ENCODE data around the gene SLC25A12. TPM values are rescaled to one million over a fixed set of nuclear protein-coding genes. Genes with fewer than 3 reads are reported as not detected.

The SLC25A12 gene
- total and polyA plus RNA-seq, 7 donors = 12.0 to 77.8 (median 53.5) TPM

DNA sequence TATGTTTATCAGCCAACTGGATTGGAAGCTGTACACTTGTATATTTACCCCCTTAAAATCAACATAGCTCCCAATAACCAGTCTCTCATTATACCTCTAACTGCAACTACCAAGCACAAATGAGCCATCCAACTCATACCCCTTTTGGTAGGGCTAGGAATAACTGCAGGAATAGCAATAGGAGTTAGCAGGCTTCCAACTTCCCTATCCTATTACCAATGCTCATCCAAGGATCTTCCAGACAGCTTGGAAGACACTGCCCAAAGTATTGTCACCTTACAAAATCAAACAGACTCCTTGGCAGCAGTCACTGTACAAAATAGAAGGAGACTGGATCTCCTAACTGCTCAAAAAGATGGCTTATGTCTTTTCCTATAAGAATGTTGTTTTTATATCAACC lies 61.6 kb downstream of the SLC25A12 start:
- no peaks in the 10 kb centered on the region for H3K4me1 ChIP-seq
- H3K9me3 ChIP-seq = peaks cover 0 to 3% (median 0%) of the 10 kb centered on the region in 4 donors
- H3K36me3 ChIP-seq = peaks cover 26 to 98% (median 42%) of the 10 kb centered on the region in 4 donors
- H3K27me3 ChIP-seq = no peaks in the 10 kb centered on the region
- intact Hi-C loops (cut with DNase I) = no loop called here
- DNase-seq = no peak
- H3K4me3 ChIP-seq = no peak overlapping the region
- H3K27ac ChIP-seq = no peak overlapping the region
- TF ChIP-seq POLR2A (IDR thresholded peaks at IDR 0.05) (no peak), EP300 (IDR thresholded peaks at IDR 0.05) (no peak), POLR2AphosphoS5 (IDR thresholded peaks at IDR 0.05) (no peak)
- TF ChIP-seq, protein P1, sequence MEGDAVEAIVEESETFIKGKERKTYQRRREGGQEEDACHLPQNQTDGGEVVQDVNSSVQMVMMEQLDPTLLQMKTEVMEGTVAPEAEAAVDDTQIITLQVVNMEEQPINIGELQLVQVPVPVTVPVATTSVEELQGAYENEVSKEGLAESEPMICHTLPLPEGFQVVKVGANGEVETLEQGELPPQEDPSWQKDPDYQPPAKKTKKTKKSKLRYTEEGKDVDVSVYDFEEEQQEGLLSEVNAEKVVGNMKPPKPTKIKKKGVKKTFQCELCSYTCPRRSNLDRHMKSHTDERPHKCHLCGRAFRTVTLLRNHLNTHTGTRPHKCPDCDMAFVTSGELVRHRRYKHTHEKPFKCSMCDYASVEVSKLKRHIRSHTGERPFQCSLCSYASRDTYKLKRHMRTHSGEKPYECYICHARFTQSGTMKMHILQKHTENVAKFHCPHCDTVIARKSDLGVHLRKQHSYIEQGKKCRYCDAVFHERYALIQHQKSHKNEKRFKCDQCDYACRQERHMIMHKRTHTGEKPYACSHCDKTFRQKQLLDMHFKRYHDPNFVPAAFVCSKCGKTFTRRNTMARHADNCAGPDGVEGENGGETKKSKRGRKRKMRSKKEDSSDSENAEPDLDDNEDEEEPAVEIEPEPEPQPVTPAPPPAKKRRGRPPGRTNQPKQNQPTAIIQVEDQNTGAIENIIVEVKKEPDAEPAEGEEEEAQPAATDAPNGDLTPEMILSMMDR (IDR thresholded peaks at IDR 0.05) = no peak

DNA sequence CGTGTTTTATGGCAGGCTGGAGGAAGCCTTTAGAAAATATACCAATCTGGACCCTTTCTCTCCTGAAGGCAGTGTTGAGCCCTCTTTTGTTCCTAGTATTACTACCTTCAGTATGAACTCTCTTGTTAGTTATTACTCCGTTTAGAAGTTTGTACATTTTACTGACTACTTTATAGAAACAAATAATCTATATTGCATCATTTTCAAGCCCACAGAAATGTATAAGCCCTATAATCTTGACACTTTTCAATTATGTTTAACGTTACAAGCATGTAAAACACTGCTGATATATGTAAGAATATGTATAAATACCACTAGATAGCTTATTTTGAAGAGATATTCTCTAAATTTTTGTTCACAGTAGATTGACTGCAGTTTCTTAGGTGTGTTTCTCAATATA lies 64.0 kb downstream of the SLC25A12 start:
- intact Hi-C loops (cut with DNase I) = no loop called here
- no peaks in the 10 kb centered on the region for H3K27me3 ChIP-seq
- 94 to 96% methylated on average over 3 of the region's 3 CpGs for WGBS, 2 donors
- no peak for DNase-seq
- H3K4me1 ChIP-seq = no peaks in the 10 kb centered on the region
- H3K27ac ChIP-seq = no peak overlapping the region
- no peak overlapping the region for H3K4me3 ChIP-seq
- peaks cover 0 to 3% (median 0%) of the 10 kb centered on the region in 4 donors for H3K9me3 ChIP-seq
- H3K36me3 ChIP-seq = peaks cover 28 to 99% (median 29%) of the 10 kb centered on the region in 4 donors
- TF ChIP-seq, protein P1 (IDR thresholded peaks at IDR 0.05) = no peak
- TF ChIP-seq POLR2A (IDR thresholded peaks at IDR 0.05) (no peak), EP300 (IDR thresholded peaks at IDR 0.05) (no peak), POLR2AphosphoS5 (IDR thresholded peaks at IDR 0.05) (no peak)

DNA sequence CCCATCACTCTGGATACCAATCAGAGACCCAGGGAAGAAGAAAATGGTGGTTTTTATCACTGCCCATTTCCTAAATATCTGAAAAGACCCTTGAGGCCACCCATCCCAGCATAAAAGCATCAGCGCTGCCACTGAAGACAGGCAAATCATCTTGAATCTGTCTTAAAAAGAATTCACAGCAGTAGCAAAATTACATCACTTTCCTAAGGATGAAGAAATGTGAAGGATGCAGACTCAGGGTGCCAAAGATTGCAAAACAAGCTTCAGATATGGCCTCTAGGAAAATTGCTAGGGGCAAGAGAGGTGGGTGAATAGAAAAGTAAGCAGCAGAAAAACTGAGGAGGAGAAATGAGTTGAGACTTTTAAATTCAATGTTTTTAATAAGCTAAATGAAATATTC lies 70.0 kb downstream of the SLC25A12 start:
- no peaks in the 10 kb centered on the region for H3K4me1 ChIP-seq
- H3K4me3 ChIP-seq = no peak overlapping the region
- H3K27ac ChIP-seq = no peak overlapping the region
- 94 to 97% methylated on average over 1 of the region's 1 CpG for WGBS, 2 donors
- TF ChIP-seq, protein P1 (IDR thresholded peaks at IDR 0.05) = no peak
- TF ChIP-seq POLR2AphosphoS5 (IDR thresholded peaks at IDR 0.05) (no peak), POLR2A (IDR thresholded peaks at IDR 0.05) (no peak)
- H3K36me3 ChIP-seq = peaks cover 0 to 43% (median 4%) of the 10 kb centered on the region in 4 donors
- intact Hi-C loops (cut with DNase I) = no loop called here
- no peak for DNase-seq
- no peaks in the 10 kb centered on the region for H3K9me3 ChIP-seq
- H3K27me3 ChIP-seq = no peaks in the 10 kb centered on the region

DNA sequence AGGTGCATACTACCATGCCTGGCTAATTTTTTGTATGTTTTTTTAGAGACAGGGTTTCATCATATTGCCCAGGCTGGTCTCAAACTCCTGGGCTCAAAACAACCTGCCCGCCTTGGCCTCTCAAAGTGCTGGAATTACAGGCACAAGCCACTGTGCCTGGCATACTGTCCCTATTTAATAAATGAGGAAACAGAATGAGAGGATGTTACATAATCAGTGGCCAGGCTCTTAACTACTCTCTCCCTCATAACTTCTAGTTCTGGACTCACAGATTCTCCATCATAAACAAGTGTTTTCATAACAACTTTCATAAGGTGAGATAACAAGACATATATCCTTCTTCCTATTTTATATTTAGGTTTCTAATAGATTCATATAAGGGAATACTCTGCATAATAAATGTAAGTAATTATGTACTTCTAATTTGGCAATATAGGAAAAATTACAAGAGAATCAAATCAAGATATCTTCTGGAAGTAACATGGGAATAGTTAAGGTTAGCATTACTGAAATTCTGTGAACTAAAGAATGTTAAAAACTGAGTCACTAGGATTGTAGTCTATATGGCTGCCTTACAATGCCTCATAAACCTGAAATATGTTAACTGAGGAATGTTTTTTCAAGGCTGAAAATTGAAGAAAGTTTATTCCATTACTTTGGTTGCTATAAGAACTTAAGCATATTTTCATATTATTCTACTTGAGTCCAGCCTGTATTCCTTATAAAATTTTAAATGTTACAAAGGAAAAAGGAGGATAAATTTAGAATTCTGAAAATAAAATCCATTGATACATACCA lies 71.3 kb downstream of the SLC25A12 start:
- 86 to 95% methylated on average over 1 of the region's 1 CpG for WGBS, 2 donors
- Histone ChIP-seq H3K4me3 (no peak overlapping the region), H3K27ac (no peak overlapping the region), H3K9me3 (no peaks in the 10 kb centered on the region), H3K36me3 (peaks cover 0 to 31% (median 4%) of the 10 kb centered on the region in 4 donors), H3K4me1 (no peaks in the 10 kb centered on the region), H3K27me3 (no peaks in the 10 kb centered on the region)
- no peak for DNase-seq
- intact Hi-C loops (cut with DNase I) = no loop called here
- no peak for TF ChIP-seq POLR2A (IDR thresholded peaks at IDR 0.05)
- TF ChIP-seq EP300 (IDR thresholded peaks at IDR 0.05) = no peak
- TF ChIP-seq POLR2AphosphoS5 (IDR thresholded peaks at IDR 0.05) = no peak
- TF ChIP-seq, protein P1 (IDR thresholded peaks at IDR 0.05) = no peak

Data from sigmoid colon (tissue), 7 donors.